ENCODE data around the gene PCDHGA12.

GRCh38 chr5:141439411-141440141 lies 9.3 kb downstream of the PCDHGA12 start:
- TF ChIP-seq CTCF (IDR thresholded peaks at IDR 0.05) (no peak), POLR2A (IDR thresholded peaks at IDR 0.05) (no peak)

Data from adrenal gland (tissue), 5 donors.